ENCODE data around the gene SMC5. TPM values are rescaled to one million over a fixed set of nuclear protein-coding genes. Genes with fewer than 3 reads are reported as not detected.

Gene SMC5
- total RNA-seq, 4 donors from 2014 or later, result 20.2 to 86.1 (median 24.0) TPM

DNA sequence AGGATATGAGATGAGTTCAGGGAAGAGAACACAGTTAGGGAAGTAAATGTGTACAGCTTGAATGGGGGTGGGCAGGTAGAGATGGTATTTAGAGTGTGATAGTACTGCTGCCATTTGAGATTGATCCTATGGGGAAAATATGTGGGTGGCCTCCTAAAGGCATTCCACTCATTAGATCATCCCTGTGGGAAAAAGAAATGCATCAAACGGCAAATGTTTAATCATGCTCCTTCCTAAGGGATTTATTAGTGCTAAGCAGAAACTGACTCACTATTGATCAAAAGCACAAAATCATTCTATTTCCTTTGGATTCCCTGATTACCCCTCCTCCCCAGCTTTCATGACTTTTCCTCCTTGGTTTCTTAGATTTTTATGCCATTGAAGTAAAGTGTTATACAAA lies 36.4 kb upstream of the SMC5 start:
- H3K4me1 ChIP-seq, result no peaks in the 10 kb centered on the region
- no peak for DNase-seq
- no peak overlapping the region for H3K4me3 ChIP-seq
- no peak overlapping the region for H3K27ac ChIP-seq
- H3K36me3 ChIP-seq, result no peaks in the 10 kb centered on the region
- no peaks in the 10 kb centered on the region for H3K9me3 ChIP-seq
- in situ Hi-C loops (cut with MboI; ENCODE audit: low pct_ligation_motif_present in 1 of 4, low pct_unique_long_range_greater_than_20kb in 1 of 4, low sequenced_read_pairs in 3 of 4) (no loop called here), intact Hi-C loops (cut with DNase I; ENCODE audit: low total_unique reads) (no loop called here)
- 74 to 90% methylated on average over 1 of the region's 1 CpG for WGBS, 2 donors (ENCODE audit: low coverage in 1 of 2)
- H3K27me3 ChIP-seq, result no peaks in the 10 kb centered on the region
- TF ChIP-seq POLR2AphosphoS5 (IDR thresholded peaks at IDR 0.05), result no peak
- TF ChIP-seq POLR2A (IDR thresholded peaks at IDR 0.05), result no peak
- TF ChIP-seq CTCF (IDR thresholded peaks at IDR 0.05), result no peak
- TF ChIP-seq EP300 (IDR thresholded peaks at IDR 0.05; ENCODE audit: low read depth), result no peak

DNA sequence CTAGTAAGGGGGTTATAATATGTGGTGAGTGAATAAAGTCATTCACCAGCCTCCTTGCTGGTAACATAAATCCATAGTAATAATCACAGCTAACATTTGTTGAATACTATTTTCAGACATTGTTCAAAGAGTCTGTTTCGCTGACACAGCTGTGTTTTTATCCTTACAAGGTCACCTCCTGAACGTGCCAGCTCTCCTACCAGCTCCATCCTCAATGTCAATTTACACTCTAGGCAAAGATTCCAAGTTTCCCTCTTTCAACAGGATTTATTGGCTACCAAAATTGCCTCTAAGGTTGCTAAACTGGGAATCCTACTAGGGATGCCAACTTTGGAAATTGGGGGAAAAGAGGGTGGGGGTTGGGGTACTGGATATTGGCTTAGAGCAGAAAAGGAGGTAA lies 30.7 kb upstream of the SMC5 start:
- Histone ChIP-seq H3K27ac (no peak overlapping the region), H3K4me3 (no peak overlapping the region)
- in situ Hi-C loops (cut with MboI; ENCODE audit: low pct_ligation_motif_present in 1 of 4, low pct_unique_long_range_greater_than_20kb in 1 of 4, low sequenced_read_pairs in 3 of 4), result loop anchor here in 1 of 4 donors (25.0 kb wide), 1 partner anchor 266 kb away; no protein-coding TSS in a partner anchor

DNA sequence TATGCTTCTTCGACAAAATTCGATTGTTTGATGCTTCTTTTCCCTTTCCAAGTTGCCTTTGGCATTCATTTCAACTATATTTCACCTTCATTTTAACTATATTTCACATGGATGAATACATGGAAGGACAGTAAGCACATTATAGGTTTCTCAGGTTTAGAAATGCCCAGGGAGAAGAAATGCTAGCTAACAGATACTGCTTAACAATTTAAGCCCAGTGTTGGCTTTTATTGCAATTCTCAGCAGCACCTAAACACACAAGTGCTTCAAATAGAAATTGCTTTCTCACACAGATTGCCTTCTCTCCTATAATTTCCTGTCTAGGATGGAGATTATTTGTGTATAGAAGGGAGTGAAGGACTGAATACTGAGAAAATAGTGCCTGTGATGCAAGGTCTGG lies 30.2 kb upstream of the SMC5 start:
- H3K9me3 ChIP-seq, result no peaks in the 10 kb centered on the region
- H3K27me3 ChIP-seq, result no peaks in the 10 kb centered on the region
- in situ Hi-C loops (cut with MboI; ENCODE audit: low pct_ligation_motif_present in 1 of 4, low pct_unique_long_range_greater_than_20kb in 1 of 4, low sequenced_read_pairs in 3 of 4), result loop anchor here in 1 of 4 donors (25.0 kb wide), 1 partner anchor 266 kb away; no protein-coding TSS in a partner anchor
- peaks cover 0 to 7% (median 0%) of the 10 kb centered on the region in 4 donors for H3K4me1 ChIP-seq
- H3K36me3 ChIP-seq, result no peaks in the 10 kb centered on the region
- no peak for TF ChIP-seq EP300 (IDR thresholded peaks at IDR 0.05; ENCODE audit: low read depth)
- no peak for TF ChIP-seq CTCF (IDR thresholded peaks at IDR 0.05)
- TF ChIP-seq POLR2AphosphoS5 (IDR thresholded peaks at IDR 0.05), result no peak
- TF ChIP-seq POLR2A (IDR thresholded peaks at IDR 0.05), result no peak
- H3K4me3 ChIP-seq, result no peak overlapping the region
- WGBS, 2 donors (ENCODE audit: low coverage in 1 of 2), result 80 to 100% methylated on average over 2 of the region's 2 CpGs
- intact Hi-C loops (cut with DNase I; ENCODE audit: low total_unique reads), result no loop called here
- H3K27ac ChIP-seq, result no peak overlapping the region
- DNase-seq, result no peak

More for the DNA sequence above, 30.7 kb upstream of the SMC5 start:
- H3K9me3 ChIP-seq, result no peaks in the 10 kb centered on the region
- 38 to 56% methylated on average over 2 of the region's 2 CpGs for WGBS, 2 donors (ENCODE audit: low coverage in 1 of 2)
- no peak for DNase-seq
- H3K4me1 ChIP-seq, result peaks cover 0 to 7% (median 0%) of the 10 kb centered on the region in 4 donors
- no peak for TF ChIP-seq EP300 (IDR thresholded peaks at IDR 0.05; ENCODE audit: low read depth)
- TF ChIP-seq CTCF (IDR thresholded peaks at IDR 0.05), result no peak
- no peak for TF ChIP-seq POLR2A (IDR thresholded peaks at IDR 0.05)
- no peak for TF ChIP-seq POLR2AphosphoS5 (IDR thresholded peaks at IDR 0.05)
- H3K27me3 ChIP-seq, result no peaks in the 10 kb centered on the region
- intact Hi-C loops (cut with DNase I; ENCODE audit: low total_unique reads), result no loop called here
- no peaks in the 10 kb centered on the region for H3K36me3 ChIP-seq

DNA sequence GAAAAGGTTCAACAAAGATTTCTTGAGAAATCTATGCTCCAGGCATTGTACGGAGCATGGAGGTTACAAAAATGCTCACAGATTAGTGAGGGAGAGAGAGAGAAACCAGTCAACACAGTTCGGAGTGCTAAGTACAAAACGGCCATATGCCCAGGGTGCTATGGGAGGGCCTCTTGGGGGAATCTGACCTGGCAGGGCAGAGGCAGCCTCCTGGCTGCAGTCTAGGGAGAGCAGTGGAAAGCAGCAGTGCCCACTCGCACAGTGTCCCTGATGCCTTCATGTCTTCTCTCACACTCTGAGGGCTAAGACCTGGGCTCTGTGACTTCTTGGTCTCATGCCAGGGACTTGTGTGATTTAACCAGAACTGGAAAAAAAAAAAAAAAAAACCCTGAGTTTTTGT lies 29.8 kb upstream of the SMC5 start:
- in situ Hi-C loops (cut with MboI; ENCODE audit: low pct_ligation_motif_present in 1 of 4, low pct_unique_long_range_greater_than_20kb in 1 of 4, low sequenced_read_pairs in 3 of 4) (loop anchor here in 1 of 4 donors (25.0 kb wide), 1 partner anchor 267 kb away; no protein-coding TSS in a partner anchor), intact Hi-C loops (cut with DNase I; ENCODE audit: low total_unique reads) (no loop called here)
- TF ChIP-seq POLR2A (IDR thresholded peaks at IDR 0.05) (no peak), POLR2AphosphoS5 (IDR thresholded peaks at IDR 0.05) (no peak), EP300 (IDR thresholded peaks at IDR 0.05; ENCODE audit: low read depth) (no peak), CTCF (IDR thresholded peaks at IDR 0.05) (no peak)
- WGBS, 2 donors (ENCODE audit: low coverage in 1 of 2), result 65 to 74% methylated on average over 3 to 4 of the region's 4 CpGs
- Histone ChIP-seq H3K36me3 (no peaks in the 10 kb centered on the region), H3K4me1 (peaks cover 0 to 7% (median 0%) of the 10 kb centered on the region in 4 donors), H3K27ac (no peak overlapping the region), H3K4me3 (no peak overlapping the region), H3K27me3 (no peaks in the 10 kb centered on the region), H3K9me3 (no peaks in the 10 kb centered on the region)
- DNase-seq, result no peak

Data from transverse colon (tissue), 4 donors.